Cerebellar nuclear complex (tissue), 1 donor: Measurements from ENCODE around the gene PIGL.

Experiments used
- DNase-seq, 2 experiments: peaks; one replicate each; lab custom pipeline; 2025; lab: John Stamatoyannopoulos, UW

The PIGL gene

GRCh38 chr17:16353317-16354174, 136.5 kb downstream of the PIGL start, which contains the start of gene CENPV:
Gene CENPV (minus strand): TSS chr17:16353469. CDS start chr17:16353436, 33 bp downstream.
- no peak for DNase-seq

GRCh38 chr17:16354585-16354984, 137.6 kb downstream of the PIGL start:
- no peak for DNase-seq

DNA sequence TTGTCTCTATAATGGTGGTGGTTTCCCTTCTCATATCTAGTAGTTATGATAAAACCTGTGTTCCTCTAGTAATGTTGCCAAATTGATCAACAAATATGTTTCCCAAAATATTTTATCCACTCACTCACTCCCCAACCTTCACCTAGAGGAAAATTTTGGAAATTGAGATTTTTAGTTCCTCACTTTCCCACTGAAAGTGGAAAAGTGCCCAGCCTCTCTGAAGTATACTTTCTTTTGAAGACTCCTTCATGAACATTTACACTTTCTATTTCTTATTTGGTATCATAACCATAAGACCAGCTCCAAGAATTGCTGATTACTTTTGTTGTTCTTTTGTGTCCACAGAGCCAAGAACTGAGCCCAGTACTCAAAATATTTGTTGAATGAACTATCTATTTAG, 141.4 kb downstream of the PIGL start:
- DNase-seq: no peak

GRCh38 chr17:16361874-16362273, 144.9 kb downstream of the PIGL start:
- DNase-seq: no peak

DNA sequence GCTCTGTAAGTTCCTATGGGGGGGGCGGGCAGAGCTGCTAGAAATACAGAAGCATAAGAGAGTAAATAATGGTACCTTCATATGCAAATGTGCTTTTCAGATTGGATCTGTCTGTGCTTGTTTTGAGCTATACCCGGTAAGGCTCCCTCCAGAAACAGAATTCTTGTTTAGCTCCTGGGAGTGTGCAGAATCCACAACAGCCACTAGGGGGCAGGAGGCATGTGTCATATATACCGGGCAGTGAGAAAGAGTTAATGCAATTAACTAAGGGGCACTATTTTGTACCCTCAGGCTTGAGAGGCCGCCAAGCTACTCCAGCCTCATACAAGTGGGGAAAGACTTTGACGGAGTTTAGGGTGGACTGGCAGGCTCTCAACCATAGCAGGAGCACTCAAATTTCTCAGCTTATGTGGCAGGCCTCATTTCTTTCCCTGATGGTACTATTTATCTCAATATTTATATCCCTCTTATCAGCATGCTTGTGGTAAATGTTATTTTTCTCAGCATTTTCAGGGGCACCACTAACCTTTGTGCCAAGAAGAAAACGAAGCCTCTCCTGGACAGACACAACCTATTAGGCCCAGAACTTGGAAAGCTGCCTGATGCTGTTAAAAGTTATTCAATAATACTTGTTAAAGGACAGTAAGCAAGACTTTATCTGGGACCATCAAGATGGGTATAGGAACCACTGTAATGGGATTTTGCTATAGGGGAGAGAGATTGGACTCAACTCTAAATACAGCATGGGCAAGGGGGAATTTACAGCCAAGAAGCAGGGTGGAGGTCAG, 146.9 kb downstream of the PIGL start:
- no peak for DNase-seq

DNA sequence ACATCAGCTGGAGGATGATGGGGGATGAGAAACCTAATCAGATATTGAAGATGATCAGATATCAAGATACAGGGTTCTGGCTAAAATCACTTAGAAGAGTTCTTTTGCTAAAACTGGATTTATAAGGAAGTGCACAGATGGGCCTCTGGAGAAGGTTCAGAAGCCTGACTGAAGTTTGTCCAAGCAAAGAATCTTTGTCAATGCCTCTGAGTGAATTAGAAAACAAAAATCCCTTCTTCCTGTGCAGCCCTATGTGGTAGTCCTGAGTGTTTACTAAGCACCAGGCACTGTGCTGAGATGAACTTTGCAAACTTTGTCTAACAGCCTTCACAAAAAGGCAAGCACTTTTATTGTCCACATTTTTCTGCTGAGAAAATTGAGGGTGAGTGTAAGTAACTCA, 147.6 kb downstream of the PIGL start:
- DNase-seq: no peak

GRCh38 chr17:16371742-16372141, 154.7 kb downstream of the PIGL start:
- no peak for DNase-seq

- no peak for DNase-seq
Observed at GRCh38 chr17:16374146-16374938, 157.3 kb downstream of the PIGL start.
